Measurements from ENCODE around the gene TMCO2.

- TF ChIP-seq ZNF687 (IDR thresholded peaks at IDR 0.05) (no peak), SUZ12 (IDR thresholded peaks at IDR 0.05; ENCODE audit: unreplicated experiment) (no peak), TCF7 (IDR thresholded peaks at IDR 0.05; ENCODE audit: borderline replicate concordance) (no peak), POLR2A (IDR thresholded peaks at IDR 0.05; ENCODE audit: low read depth, low read length) (no peak), NFYA (IDR thresholded peaks at IDR 0.05; ENCODE audit: borderline replicate concordance, low read depth, low read length) (no peak), MLLT1 (IDR thresholded peaks at IDR 0.05) (no peak), YY1 (IDR thresholded peaks at IDR 0.05; ENCODE audit: low read depth, low read length) (no peak), CTCF (IDR thresholded peaks at IDR 0.05 in 2 of 3, conservative IDR thresholded peaks at IDR 0.05 in 1 of 3; ENCODE audit: control insufficient read depth in 2 of 3, extremely low read depth in 1 of 3, insufficient read depth in 1 of 3, low read depth in 3 of 3, low read length in 3 of 3) (no peak), SIN3A (IDR thresholded peaks at IDR 0.05; ENCODE audit: low read depth, low read length) (no peak), SMC3 (IDR thresholded peaks at IDR 0.05; ENCODE audit: borderline replicate concordance, low read length) (no peak)
Measured at GRCh38 chr1:40273547-40274166, 25.9 kb downstream of the TMCO2 start.
